K562 (cell line): Measurements from ENCODE around the gene HOXB7.

Experiments
- TF ChIP-seq, protein P1 (sequence below), 3 experiments: IDR thresholded peaks in 2 of 3; conservative IDR thresholded peaks in 1 of 3; 2 replicates each; pipeline ENCODE4 v1.5.1; 2011 to 2012; ENCODE audit warnings: low read length in 3 of 3, mild to moderate bottlenecking in 3 of 3, control low read depth in 2 of 3, improper control_type of control experiment in 1 of 3, inconsistent platforms in 1 of 3, low read depth in 1 of 3, mixed read lengths in 1 of 3, moderate library complexity in 1 of 3; ENCODE audit not compliant: insufficient read depth in 2 of 3
- TF ChIP-seq, protein P2 (sequence below): fragments of 150-350 bp; conservative IDR thresholded peaks from 2 replicates; pipeline ENCODE4 v1.6.1; 2014; ENCODE audit warnings: low read length

DNA sequence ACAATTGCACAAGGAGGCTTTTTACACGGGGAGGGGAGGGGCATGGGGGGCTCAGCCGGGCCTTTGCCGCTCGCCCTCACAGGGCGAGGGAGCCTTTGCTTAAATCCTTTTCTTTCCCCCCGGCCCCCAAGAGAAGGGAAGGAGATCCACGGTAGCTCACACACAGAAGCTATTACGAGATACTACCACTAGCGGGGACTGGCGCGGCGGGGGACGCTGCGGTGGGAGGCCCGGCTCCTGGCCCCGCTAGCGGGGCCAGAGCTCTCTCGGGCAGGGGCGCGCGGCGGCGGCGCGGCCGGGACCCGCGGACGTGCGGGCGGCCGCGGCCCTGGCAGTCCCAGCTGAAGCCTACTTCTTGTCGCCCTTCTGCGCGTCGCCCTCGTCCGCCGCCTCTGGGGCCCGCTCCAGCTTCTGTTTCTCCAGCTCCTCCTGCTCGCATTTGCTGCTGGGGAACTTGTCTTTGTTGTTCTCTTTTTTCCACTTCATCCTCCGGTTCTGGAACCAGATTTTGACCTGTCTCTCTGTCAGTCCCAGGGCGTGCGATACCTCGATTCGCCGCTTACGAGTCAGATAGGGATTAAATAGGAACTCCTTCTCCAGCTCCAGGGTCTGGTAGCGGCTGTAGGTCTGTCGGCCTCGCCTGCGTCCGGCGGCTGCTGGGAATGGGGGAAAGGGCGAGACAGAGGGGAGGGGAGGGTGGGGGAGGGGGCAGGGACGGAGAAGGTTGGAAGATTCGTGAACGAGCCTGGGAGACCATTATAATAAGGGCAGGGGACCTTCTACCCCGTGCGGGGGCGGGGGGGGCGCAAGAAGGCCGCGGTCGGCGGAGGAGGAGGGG lies 2.3 kb upstream of the HOXB7 start:
- TF ChIP-seq, protein P1, sequence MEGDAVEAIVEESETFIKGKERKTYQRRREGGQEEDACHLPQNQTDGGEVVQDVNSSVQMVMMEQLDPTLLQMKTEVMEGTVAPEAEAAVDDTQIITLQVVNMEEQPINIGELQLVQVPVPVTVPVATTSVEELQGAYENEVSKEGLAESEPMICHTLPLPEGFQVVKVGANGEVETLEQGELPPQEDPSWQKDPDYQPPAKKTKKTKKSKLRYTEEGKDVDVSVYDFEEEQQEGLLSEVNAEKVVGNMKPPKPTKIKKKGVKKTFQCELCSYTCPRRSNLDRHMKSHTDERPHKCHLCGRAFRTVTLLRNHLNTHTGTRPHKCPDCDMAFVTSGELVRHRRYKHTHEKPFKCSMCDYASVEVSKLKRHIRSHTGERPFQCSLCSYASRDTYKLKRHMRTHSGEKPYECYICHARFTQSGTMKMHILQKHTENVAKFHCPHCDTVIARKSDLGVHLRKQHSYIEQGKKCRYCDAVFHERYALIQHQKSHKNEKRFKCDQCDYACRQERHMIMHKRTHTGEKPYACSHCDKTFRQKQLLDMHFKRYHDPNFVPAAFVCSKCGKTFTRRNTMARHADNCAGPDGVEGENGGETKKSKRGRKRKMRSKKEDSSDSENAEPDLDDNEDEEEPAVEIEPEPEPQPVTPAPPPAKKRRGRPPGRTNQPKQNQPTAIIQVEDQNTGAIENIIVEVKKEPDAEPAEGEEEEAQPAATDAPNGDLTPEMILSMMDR (IDR thresholded peaks at IDR 0.05 in 2 of 3, conservative IDR thresholded peaks at IDR 0.05 in 1 of 3; ENCODE audit: insufficient read depth in 2 of 3, low read depth in 1 of 3, low read length in 3 of 3) = no peak
- TF ChIP-seq, protein P2, sequence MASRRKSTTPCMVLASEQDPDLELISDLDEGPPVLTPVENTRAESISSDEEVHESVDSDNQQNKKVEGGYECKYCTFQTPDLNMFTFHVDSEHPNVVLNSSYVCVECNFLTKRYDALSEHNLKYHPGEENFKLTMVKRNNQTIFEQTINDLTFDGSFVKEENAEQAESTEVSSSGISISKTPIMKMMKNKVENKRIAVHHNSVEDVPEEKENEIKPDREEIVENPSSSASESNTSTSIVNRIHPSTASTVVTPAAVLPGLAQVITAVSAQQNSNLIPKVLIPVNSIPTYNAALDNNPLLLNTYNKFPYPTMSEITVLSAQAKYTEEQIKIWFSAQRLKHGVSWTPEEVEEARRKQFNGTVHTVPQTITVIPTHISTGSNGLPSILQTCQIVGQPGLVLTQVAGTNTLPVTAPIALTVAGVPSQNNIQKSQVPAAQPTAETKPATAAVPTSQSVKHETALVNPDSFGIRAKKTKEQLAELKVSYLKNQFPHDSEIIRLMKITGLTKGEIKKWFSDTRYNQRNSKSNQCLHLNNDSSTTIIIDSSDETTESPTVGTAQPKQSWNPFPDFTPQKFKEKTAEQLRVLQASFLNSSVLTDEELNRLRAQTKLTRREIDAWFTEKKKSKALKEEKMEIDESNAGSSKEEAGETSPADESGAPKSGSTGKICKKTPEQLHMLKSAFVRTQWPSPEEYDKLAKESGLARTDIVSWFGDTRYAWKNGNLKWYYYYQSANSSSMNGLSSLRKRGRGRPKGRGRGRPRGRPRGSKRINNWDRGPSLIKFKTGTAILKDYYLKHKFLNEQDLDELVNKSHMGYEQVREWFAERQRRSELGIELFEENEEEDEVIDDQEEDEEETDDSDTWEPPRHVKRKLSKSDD = no peak
